OCI-LY3 (cell line): ENCODE results near the gene C7orf33.

Experiments used
- CTCF ChIP-seq: fragments of 200-600, 300-600 bp; sonication (generic); IDR thresholded peaks from 2 replicates; pipeline ENCODE4 v1.5.1; 2014; ENCODE audit warnings: antibody characterized with exemption, low read length, low read depth
- EZH2phosphoT487 ChIP-seq: fragments of 200-600 bp; shearing (Covaris generic); IDR thresholded peaks from 2 replicates; pipeline ENCODE4 v1.6.1; 2018; ENCODE audit warnings: antibody characterized with exemption, mixed run types, low read depth

GRCh38 chr7:148561099-148561498, 29.5 kb upstream of the C7orf33 start:
- TF ChIP-seq CTCF, result no peak
- no peak for TF ChIP-seq EZH2phosphoT487
